ENCODE results near the gene ABCD3.

Gene ABCD3

GRCh38 chr1:94486990-94487389 is 68.8 kb downstream of the ABCD3 start:
- no peak for TF ChIP-seq CTCF (IDR thresholded peaks at IDR 0.05; ENCODE audit: low read depth, low read length)
- in situ Hi-C loops (cut with HindIII; ENCODE audit: low sequenced_read_pairs) = no loop called here
- no peak for DNase-seq (ENCODE audit: low read depth, low spot score)
- no peak overlapping the region for H3K4me3 ChIP-seq (ENCODE audit: low read depth, low read length)

GRCh38 chr1:94490556-94490955 is 72.4 kb downstream of the ABCD3 start:
- TF ChIP-seq CTCF (IDR thresholded peaks at IDR 0.05; ENCODE audit: low read depth, low read length) = no peak
- no peak for DNase-seq (ENCODE audit: low read depth, low spot score)
- H3K4me3 ChIP-seq (ENCODE audit: low read depth, low read length) = no peak overlapping the region
- in situ Hi-C loops (cut with HindIII; ENCODE audit: low sequenced_read_pairs) = no loop called here

GRCh38 chr1:94496076-94496755 is 78.0 kb downstream of the ABCD3 start:
- in situ Hi-C loops (cut with HindIII; ENCODE audit: low sequenced_read_pairs) = no loop called here
- no peak for DNase-seq (ENCODE audit: low read depth, low spot score)
- H3K4me3 ChIP-seq (ENCODE audit: low read depth, low read length) = no peak overlapping the region
- no peak for TF ChIP-seq CTCF (IDR thresholded peaks at IDR 0.05; ENCODE audit: low read depth, low read length)

GRCh38 chr1:94501426-94501825 is 83.2 kb downstream of the ABCD3 start:
- DNase-seq (ENCODE audit: low read depth, low spot score) = no peak
- H3K4me3 ChIP-seq (ENCODE audit: low read depth, low read length) = no peak overlapping the region
- no peak for TF ChIP-seq CTCF (IDR thresholded peaks at IDR 0.05; ENCODE audit: low read depth, low read length)
- in situ Hi-C loops (cut with HindIII; ENCODE audit: low sequenced_read_pairs) = no loop called here

- no peak for DNase-seq (ENCODE audit: low read depth, low spot score)
- TF ChIP-seq CTCF (IDR thresholded peaks at IDR 0.05; ENCODE audit: low read depth, low read length) = no peak
- no peak overlapping the region for H3K4me3 ChIP-seq (ENCODE audit: low read depth, low read length)
- in situ Hi-C loops (cut with HindIII; ENCODE audit: low sequenced_read_pairs) = no loop called here
Measured at GRCh38 chr1:94501935-94502334, 83.7 kb downstream of the ABCD3 start.

GRCh38 chr1:94503153-94503552 is 85.0 kb downstream of the ABCD3 start:
- no peak for DNase-seq (ENCODE audit: low read depth, low spot score)
- no peak overlapping the region for H3K4me3 ChIP-seq (ENCODE audit: low read depth, low read length)
- TF ChIP-seq CTCF (IDR thresholded peaks at IDR 0.05; ENCODE audit: low read depth, low read length) = no peak
- in situ Hi-C loops (cut with HindIII; ENCODE audit: low sequenced_read_pairs) = no loop called here

All from astrocyte of the spinal cord (primary cell).